ENCODE measurements around the gene CCDC171.

GRCh38 chr9:15813076-15813475, 260.2 kb downstream of the CCDC171 start:
- TF ChIP-seq CTCF (IDR thresholded peaks at IDR 0.05; ENCODE audit: insufficient read depth, low read depth, low read length) (no peak), EZH2 (IDR thresholded peaks at IDR 0.05; ENCODE audit: insufficient read depth, low read length) (no peak)

Data from astrocyte (in vitro differentiated cells and primary cell).